Hepatocyte (in vitro differentiated cells): Measurements from ENCODE around the gene ITPRID2.

Experiments
- CTCF ChIP-seq: fragments of 200-600 bp; sonication (generic); IDR thresholded peaks from 2 replicates; pipeline ENCODE4 v1.5.1; 2016; ENCODE audit warnings: antibody characterized with exemption, mild to moderate bottlenecking; ENCODE audit not compliant: poor library complexity
- EZH2 ChIP-seq: fragments of 200-600 bp; sonication (generic); IDR thresholded peaks from 2 replicates; pipeline ENCODE4 v1.6.1; 2016; ENCODE audit warnings: antibody characterized with exemption, mild to moderate bottlenecking, borderline replicate concordance
- EZH2phosphoT487 ChIP-seq: fragments of 200-600 bp; sonication (generic); IDR thresholded peaks from one replicate; pipeline ENCODE4 v1.6.1; 2018; ENCODE audit warnings: antibody characterized with exemption, mild to moderate bottlenecking, low read depth, moderate library complexity; ENCODE audit not compliant: unreplicated experiment, severe bottlenecking

- no peak for TF ChIP-seq EZH2phosphoT487
- TF ChIP-seq CTCF, result no peak
- TF ChIP-seq EZH2, result no peak
Observed at GRCh38 chr2:181876614-181877063, 14.9 kb upstream of the ITPRID2 start.
